MCF 10A (cell line): Measurements from ENCODE around the gene LRRC2. TPM values are rescaled to one million over a fixed set of nuclear protein-coding genes. Genes with fewer than 3 reads are reported as not detected.

Experiments
- BruUV-seq: library from RNA; stranded (reverse); fragments of 400-500 nt; replicated peaks from 2 replicates; lab custom pipeline; 2021; lab: Mats Ljungman, UMichigan
- CTCF ChIA-PET: fragments of 300-600 bp; sonication (Branson Sonifier 250); formaldehyde crosslinking; extraction: SDS; loops from one replicate; lab custom pipeline; 2021; ENCODE audit warnings: antibody characterized with exemption, inconsistent platforms; lab: Yijun Ruan, JAX
- POLR2A ChIA-PET: fragments of 300-600, 350-650 bp; sonication (Branson Sonifier 250); formaldehyde crosslinking; extraction: SDS; loops from one replicate; lab custom pipeline; 2020; ENCODE audit warnings: antibody characterized with exemption, inconsistent platforms; lab: Yijun Ruan, JAX
- DNase-seq: peaks from one replicate; pipeline ENCODE4 v3.0.0-alpha.2; 2018; ENCODE audit not compliant: unreplicated experiment
- H3K27ac Mint-ChIP-seq: one replicate; pipeline ENCODE4 v1.8.0; 2022; ENCODE audit warnings: mild to moderate bottlenecking, low read depth, mixed read lengths; ENCODE audit not compliant: unreplicated experiment
- H3K27me3 Mint-ChIP-seq: one replicate; pipeline ENCODE4 v1.8.0; 2022; ENCODE audit warnings: mixed read lengths; ENCODE audit not compliant: insufficient read depth, unreplicated experiment
- H3K36me3 Mint-ChIP-seq: one replicate; pipeline ENCODE4 v1.8.0; 2022; ENCODE audit warnings: mild to moderate bottlenecking, moderate library complexity, mixed read lengths; ENCODE audit not compliant: insufficient read depth, unreplicated experiment
- H3K4me1 Mint-ChIP-seq: one replicate; pipeline ENCODE4 v1.8.0; 2022; ENCODE audit warnings: mixed read lengths; ENCODE audit not compliant: insufficient read depth, unreplicated experiment
- H3K4me3 Mint-ChIP-seq: one replicate; pipeline ENCODE4 v1.8.0; 2022; ENCODE audit warnings: mild to moderate bottlenecking, moderate library complexity, mixed read lengths; ENCODE audit not compliant: unreplicated experiment
- H3K9me3 Mint-ChIP-seq: one replicate; pipeline ENCODE4 v1.8.0; 2022; ENCODE audit warnings: mixed read lengths; ENCODE audit not compliant: unreplicated experiment
- intact Hi-C: fragments of 100-400 bp; cut with micrococcal nuclease; formaldehyde crosslinking; loops from 2 replicates; pipeline ENCODE4 v1.14.1; 2022
- total RNA-seq: library from RNA; stranded (reverse); gene quantifications from 2 replicates; pipeline ENCODE4 v1.2.3, GENCODE V29; 2022
- TF ChIP-seq, protein P1 (sequence below): fragments of 200-600 bp; IDR thresholded peaks from one replicate; pipeline ENCODE4 v1.8.0; 2022; ENCODE audit warnings: antibody characterized with exemption, mild to moderate bottlenecking; ENCODE audit not compliant: unreplicated experiment

Gene LRRC2
- total RNA-seq, 1 experiment from 2014 or later: not detected

DNA sequence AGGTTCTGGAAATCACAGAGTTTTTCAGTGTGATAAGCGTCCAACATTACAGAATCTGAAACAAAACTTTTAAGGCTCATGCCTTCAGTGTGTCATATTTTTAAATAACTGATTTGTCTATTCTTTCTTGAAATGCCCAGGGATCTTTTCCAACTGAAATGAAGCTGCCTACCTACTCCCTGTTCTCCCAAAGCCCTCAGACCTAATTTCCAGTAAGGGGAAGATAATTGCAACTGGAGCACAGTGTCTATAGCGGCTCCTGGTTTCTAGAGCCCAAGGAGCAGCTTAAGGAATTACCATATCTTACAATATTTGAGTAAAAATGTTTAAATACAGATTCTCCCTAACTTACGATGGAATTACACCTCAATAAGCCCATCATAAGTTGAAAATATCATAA lies 33.0 kb downstream of the LRRC2 start:
- BruUV-seq: no TSS peak
- ChIA-PET CTCF (interaction anchor here (1.2 kb wide), 1 partner anchor 45 kb away, joined by 3 read pairs; no protein-coding TSS in a partner anchor), POLR2A (no interaction called here)
- no peak for DNase-seq
- Mint-ChIP-seq H3K36me3 (no peaks in the 10 kb centered on the region), H3K9me3 (peaks cover 7% of the 10 kb centered on the region), H3K4me1 (no peaks in the 10 kb centered on the region), H3K4me3 (no peak overlapping the region), H3K27ac (no peak overlapping the region), H3K27me3 (no peaks in the 10 kb centered on the region)
- TF ChIP-seq, protein P1, sequence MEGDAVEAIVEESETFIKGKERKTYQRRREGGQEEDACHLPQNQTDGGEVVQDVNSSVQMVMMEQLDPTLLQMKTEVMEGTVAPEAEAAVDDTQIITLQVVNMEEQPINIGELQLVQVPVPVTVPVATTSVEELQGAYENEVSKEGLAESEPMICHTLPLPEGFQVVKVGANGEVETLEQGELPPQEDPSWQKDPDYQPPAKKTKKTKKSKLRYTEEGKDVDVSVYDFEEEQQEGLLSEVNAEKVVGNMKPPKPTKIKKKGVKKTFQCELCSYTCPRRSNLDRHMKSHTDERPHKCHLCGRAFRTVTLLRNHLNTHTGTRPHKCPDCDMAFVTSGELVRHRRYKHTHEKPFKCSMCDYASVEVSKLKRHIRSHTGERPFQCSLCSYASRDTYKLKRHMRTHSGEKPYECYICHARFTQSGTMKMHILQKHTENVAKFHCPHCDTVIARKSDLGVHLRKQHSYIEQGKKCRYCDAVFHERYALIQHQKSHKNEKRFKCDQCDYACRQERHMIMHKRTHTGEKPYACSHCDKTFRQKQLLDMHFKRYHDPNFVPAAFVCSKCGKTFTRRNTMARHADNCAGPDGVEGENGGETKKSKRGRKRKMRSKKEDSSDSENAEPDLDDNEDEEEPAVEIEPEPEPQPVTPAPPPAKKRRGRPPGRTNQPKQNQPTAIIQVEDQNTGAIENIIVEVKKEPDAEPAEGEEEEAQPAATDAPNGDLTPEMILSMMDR: no peak
- intact Hi-C loops: no loop called here

GRCh38 chr3:46527239-46527638 lies 38.9 kb downstream of the LRRC2 start:
- Mint-ChIP-seq H3K27me3 (no peaks in the 10 kb centered on the region), H3K4me3 (no peak overlapping the region), H3K27ac (no peak overlapping the region), H3K36me3 (no peaks in the 10 kb centered on the region), H3K4me1 (no peaks in the 10 kb centered on the region), H3K9me3 (no peaks in the 10 kb centered on the region)
- intact Hi-C loops: no loop called here
- POLR2A ChIA-PET: no interaction called here
- peak; percentile 26 for DNase-seq
- CTCF ChIA-PET: interaction anchor here (1.6 kb wide), 1 partner anchor 10 kb away, joined by 4 read pairs; no protein-coding TSS in a partner anchor
- BruUV-seq: no TSS peak
- TF ChIP-seq, protein P1: no peak

GRCh38 chr3:46524832-46525231 lies 41.3 kb downstream of the LRRC2 start:
- CTCF ChIA-PET: interaction anchor here (1.2 kb wide), 1 partner anchor 36 kb away, joined by 4 read pairs; no protein-coding TSS in a partner anchor
- TF ChIP-seq, protein P1: no peak
- H3K36me3 Mint-ChIP-seq: no peaks in the 10 kb centered on the region
- no peaks in the 10 kb centered on the region for H3K9me3 Mint-ChIP-seq
- intact Hi-C loops: no loop called here
- H3K27ac Mint-ChIP-seq: no peak overlapping the region
- no peaks in the 10 kb centered on the region for H3K27me3 Mint-ChIP-seq
- POLR2A ChIA-PET: interaction anchor here (0.8 to 0.9 kb wide), 2 partner anchors 100 to 701 kb away, joined by 4 to 5 read pairs; no protein-coding TSS in a partner anchor
- no peaks in the 10 kb centered on the region for H3K4me1 Mint-ChIP-seq
- no TSS peak for BruUV-seq
- H3K4me3 Mint-ChIP-seq: no peak overlapping the region
- DNase-seq: no peak

DNA sequence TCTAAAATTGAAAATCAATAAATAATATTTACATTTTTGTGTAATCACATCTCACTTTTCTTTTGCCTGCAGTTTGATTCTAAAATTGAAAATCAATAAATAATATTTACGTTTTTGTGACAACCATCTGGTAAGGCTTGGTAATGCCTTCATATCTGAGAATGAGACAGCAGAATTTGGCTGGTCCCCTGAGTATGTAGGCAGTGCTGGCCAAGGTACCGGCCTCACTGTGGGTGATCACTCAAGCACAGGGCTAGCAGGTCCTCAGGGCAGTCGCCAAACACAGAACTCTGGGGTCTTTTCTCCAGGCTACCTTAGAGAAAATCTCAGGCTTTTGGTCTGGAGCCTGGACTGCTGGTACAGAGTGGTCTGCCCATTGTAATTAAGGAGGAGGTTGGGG lies 42.1 kb downstream of the LRRC2 start:
- intact Hi-C loops: no loop called here
- no peak overlapping the region for H3K4me3 Mint-ChIP-seq
- TF ChIP-seq, protein P1: no peak
- no peak overlapping the region for H3K27ac Mint-ChIP-seq
- no TSS peak for BruUV-seq
- no peaks in the 10 kb centered on the region for H3K36me3 Mint-ChIP-seq
- ChIA-PET POLR2A (no interaction called here), CTCF (interaction anchor here (0.7 kb wide), 2 partner anchors 49 to 413 kb away, joined by 3 read pairs; no protein-coding TSS in a partner anchor)
- no peaks in the 10 kb centered on the region for H3K27me3 Mint-ChIP-seq
- H3K9me3 Mint-ChIP-seq: no peaks in the 10 kb centered on the region
- peaks cover 4% of the 10 kb centered on the region for H3K4me1 Mint-ChIP-seq
- no peak for DNase-seq
